Right lobe of liver (tissue), 6 donors: ENCODE data around the gene ATP6V1A. TPM values are rescaled to one million over a fixed set of nuclear protein-coding genes. Genes with fewer than 3 reads are reported as not detected.

Source experiments
- ATAC-seq, 4 donors: fragments of 200-7000 bp; cut with Tn5 transposase; one replicate each; pipeline ENCODE4 v1.9.1; 2020; ENCODE audit warnings: mild to moderate bottlenecking in 4 of 4, moderate library complexity in 4 of 4
- DNase-seq, 3 donors: peaks; one replicate each; pipeline ENCODE4 v3.0.0-alpha.2; 2020
- H3K27ac ChIP-seq, 3 donors: fragments of 200-600 bp; one replicate each; pipeline ENCODE4 v1.8.0; 2022
- H3K27me3 ChIP-seq, 2 donors: fragments of 200-600 bp; one replicate each; pipeline ENCODE4 v1.8.0; 2022
- H3K36me3 ChIP-seq, 4 donors: fragments of 200-600 bp; sonication (generic) in 1 of 4; one replicate each; pipeline versions ENCODE4 v1.5.1 to v1.8.0; 2017 to 2022; ENCODE audit warnings: control low read depth in 1 of 4
- H3K4me1 ChIP-seq, 4 donors: fragments of 200-600 bp; sonication (generic) in 1 of 4; one replicate each; pipeline versions ENCODE4 v1.5.1 to v1.8.0; 2017 to 2022; ENCODE audit warnings: control low read depth in 1 of 4
- H3K4me3 ChIP-seq, 3 donors: fragments of 200-600 bp; one replicate each; pipeline ENCODE4 v1.8.0; 2022
- H3K9me3 ChIP-seq, 4 donors: fragments of 200-600 bp; sonication (generic) in 1 of 4; one replicate each; pipeline versions ENCODE4 v1.5.1 to v1.8.0; 2017 to 2022; ENCODE audit warnings: control low read depth in 1 of 4
- CTCF ChIP-seq, 4 donors: fragments of 200-600 bp in 3 of 4; fragments of 450-650 bp in 1 of 4; IDR thresholded peaks; one replicate each; pipeline versions ENCODE4 v1.5.1 to v1.8.0; 2016 to 2022; ENCODE audit warnings: antibody characterized with exemption in 4 of 4, mild to moderate bottlenecking in 2 of 4
- POLR2A ChIP-seq: fragments of 450-650 bp; IDR thresholded peaks from one replicate; pipeline ENCODE4 v1.6.1; 2017; ENCODE audit warnings: antibody characterized with exemption, mild to moderate bottlenecking
- WGBS: methylation state at CpG from one replicate; pipeline ENCODE4 v1.1.6; 2018; ENCODE audit warnings: low coverage, low lambda C conversion rate; ENCODE audit not compliant: insufficient coverage; ENCODE audit errors: missing lambda C conversion rate; 5-methylcytosine and 5-hydroxymethylcytosine counted together
- intact Hi-C, 2 donors: fragments of 100-400 bp; cut with DNase I; formaldehyde crosslinking; loops; one replicate each; pipeline versions ENCODE4 v1.11.2 to v1.14.1; 2022
- total RNA-seq, 6 experiments: library from RNA; depleted of rRNA in 2 of 6; stranded (reverse); fragments of >200 nt in 2 of 6; fragmentation: NEBNext Ultra II Directional in 3 of 6; extraction: Animal tissue kit (Norgen Biotek cat#: 25700) in 3 of 6; gene quantifications; one replicate each; pipeline versions ENCODE4 v1.1.0 to v1.2.4, GENCODE V29; 2016 to 2023
- donor health status: DM: no; HTN: yes; CAD: no.
- donor health status: DM: no; HTN: no; CAD: no.
- donor health status: DM: no; HTN: no; CAD: no.
- donor health status: DM: no; HTN: yes; CAD: no.
- donor health status: DM: no; HTN: yes; CAD: no.

The ATP6V1A gene
- total RNA-seq, 6 experiments from 2014 or later, result 39.6 to 52.7 (median 47.7) TPM

- peaks cover 0 to 23% (median 0%) of the 10 kb centered on the region in 4 donors for H3K36me3 ChIP-seq
- H3K27ac ChIP-seq, result no peak overlapping the region
- no peaks in the 10 kb centered on the region for H3K27me3 ChIP-seq
- H3K4me1 ChIP-seq, result no peaks in the 10 kb centered on the region
- WGBS, result 86% methylated on average over 3 of the region's 3 CpGs
- DNase-seq, result no peak
- no peak overlapping the region for H3K4me3 ChIP-seq
- TF ChIP-seq CTCF (IDR thresholded peaks at IDR 0.05), result no peak
- no peak for TF ChIP-seq POLR2A
- no peaks in the 10 kb centered on the region for H3K9me3 ChIP-seq
- ATAC-seq, result no peak
- intact Hi-C loops, result no loop called here
Measured at GRCh38 chr3:113812854-113813253, 66.0 kb downstream of the ATP6V1A start.

- H3K27me3 ChIP-seq, result no peaks in the 10 kb centered on the region
- no peaks in the 10 kb centered on the region for H3K4me1 ChIP-seq
Measured at GRCh38 chr3:113819866-113820265, 73.0 kb downstream of the ATP6V1A start.

DNA sequence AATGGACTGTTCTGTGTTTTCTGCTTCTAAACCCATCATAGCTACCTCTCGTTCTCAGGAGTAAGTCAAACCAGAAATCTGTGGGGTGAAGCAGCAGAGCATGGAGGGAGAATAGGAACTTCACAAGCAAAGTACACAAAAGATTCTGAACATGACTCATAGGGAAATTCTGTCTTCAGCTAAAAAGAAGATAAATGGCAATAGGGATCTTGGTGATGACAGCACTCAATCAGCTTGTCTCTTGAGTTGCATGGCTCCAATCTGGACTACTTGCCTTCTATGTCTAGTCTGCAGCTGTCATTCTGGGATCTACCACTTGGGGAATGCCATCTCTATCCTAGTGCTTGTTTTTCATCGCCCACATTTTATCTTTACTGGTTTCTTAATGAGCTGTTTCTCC lies 78.3 kb downstream of the ATP6V1A start:
- no peak overlapping the region for H3K4me3 ChIP-seq
- DNase-seq, result no peak
- H3K27me3 ChIP-seq, result no peaks in the 10 kb centered on the region
- no peak for ATAC-seq
- no peaks in the 10 kb centered on the region for H3K9me3 ChIP-seq
- peak in 1 of 4 donors; percentile 12 for TF ChIP-seq CTCF (IDR thresholded peaks at IDR 0.05)
- no peak for TF ChIP-seq POLR2A
- intact Hi-C loops, result no loop called here
- WGBS, result 95% methylated on average over 2 of the region's 2 CpGs
- H3K36me3 ChIP-seq, result no peaks in the 10 kb centered on the region
- no peak overlapping the region for H3K27ac ChIP-seq
- no peaks in the 10 kb centered on the region for H3K4me1 ChIP-seq

More at GRCh38 chr3:113819866-113820265, 73.0 kb downstream of the ATP6V1A start:
- ATAC-seq (no peak), DNase-seq (no peak)
- TF ChIP-seq POLR2A, result no peak
- TF ChIP-seq CTCF (IDR thresholded peaks at IDR 0.05), result no peak
- no peak overlapping the region for H3K4me3 ChIP-seq
- WGBS, result 82% methylated on average over 3 of the region's 3 CpGs
- intact Hi-C loops, result no loop called here
- H3K36me3 ChIP-seq, result no peaks in the 10 kb centered on the region
- no peak overlapping the region for H3K27ac ChIP-seq
- no peaks in the 10 kb centered on the region for H3K9me3 ChIP-seq

- H3K4me1 ChIP-seq, result no peaks in the 10 kb centered on the region
- no peaks in the 10 kb centered on the region for H3K9me3 ChIP-seq
- ATAC-seq (no peak), DNase-seq (no peak)
- intact Hi-C loops, result no loop called here
- no peak for TF ChIP-seq POLR2A
- no peak for TF ChIP-seq CTCF (IDR thresholded peaks at IDR 0.05)
- no peak overlapping the region for H3K4me3 ChIP-seq
- WGBS, result 88% methylated on average over 1 of the region's 1 CpG
- H3K36me3 ChIP-seq, result no peaks in the 10 kb centered on the region
- H3K27me3 ChIP-seq, result no peaks in the 10 kb centered on the region
- no peak overlapping the region for H3K27ac ChIP-seq
Measured at GRCh38 chr3:113828600-113828999, 81.8 kb downstream of the ATP6V1A start.
